HG03575 (cell line): Measurements from ENCODE around the gene ZNF436.
"Not testable (repeated sequence)": the region's sequence is repeated elsewhere in the genome, so short reads cannot be mapped to it uniquely, and the experiment has no call there.

Experiments used
- ATAC-seq: cut with Tn5 transposase; IDR thresholded peaks from one replicate; pipeline ENCODE4 v1.9.1; 2021; ENCODE audit not compliant: unreplicated experiment, insufficient number of reproducible peaks, low FRiP score; ENCODE audit errors: extremely low read depth

Gene ZNF436

DNA sequence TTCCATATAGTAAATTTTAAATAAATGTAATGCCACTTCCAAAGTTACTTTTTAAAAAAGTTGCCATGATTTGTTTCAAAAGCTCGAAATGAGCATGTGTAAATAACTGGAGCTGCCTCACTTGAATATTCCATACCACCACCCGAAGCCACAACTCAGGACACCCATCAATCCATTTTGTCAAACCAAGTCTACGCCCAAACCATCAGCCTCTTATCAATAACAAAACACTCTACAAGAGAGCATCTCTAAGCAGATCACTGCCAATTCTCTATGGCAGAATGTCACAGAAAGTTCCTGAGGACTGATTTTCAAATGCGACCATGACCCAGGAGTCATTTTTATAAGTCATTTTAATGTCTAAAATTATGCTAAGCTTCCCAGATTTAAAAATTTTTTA lies 30.0 kb downstream of the ZNF436 start:
- ATAC-seq = no peak

DNA sequence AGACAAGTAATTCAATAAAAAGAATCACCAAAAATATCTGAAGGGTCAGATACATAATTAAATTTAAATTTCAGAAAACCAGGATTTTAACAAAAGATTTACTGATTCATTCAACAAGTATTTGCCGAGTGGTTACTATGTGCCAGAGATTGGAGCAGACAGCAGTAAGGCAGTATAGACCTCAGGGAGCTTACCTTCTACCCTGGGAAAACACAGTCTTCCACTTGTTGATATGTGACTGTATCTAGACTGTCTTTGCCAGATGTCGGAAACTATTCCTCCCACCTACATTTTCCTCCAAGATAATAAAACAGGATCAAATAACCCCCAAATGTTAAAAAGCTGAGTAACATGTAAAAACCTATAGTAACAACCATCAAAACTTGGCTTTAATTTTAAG lies 31.8 kb downstream of the ZNF436 start:
- ATAC-seq = no peak

DNA sequence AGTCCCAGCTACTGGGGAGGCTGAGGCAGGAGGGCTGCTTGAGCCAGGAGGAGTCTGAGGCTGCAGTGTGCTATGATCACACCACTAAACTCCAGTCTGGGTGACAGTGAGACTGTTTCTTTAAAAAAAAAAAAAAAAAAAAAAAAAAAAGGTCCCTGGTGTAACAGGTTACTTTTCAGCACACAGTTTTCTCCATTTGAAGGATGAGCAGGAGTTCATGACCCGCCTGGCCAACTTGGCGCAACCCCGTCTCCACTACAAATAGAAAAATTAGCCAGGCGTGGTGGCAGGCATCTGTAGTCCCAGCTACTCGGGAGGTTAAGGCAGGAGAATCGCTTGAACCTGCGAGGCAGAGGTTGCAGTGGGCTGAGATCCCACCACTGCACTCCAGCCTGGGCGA lies 37.9 kb downstream of the ZNF436 start:
- ATAC-seq = no peak

DNA sequence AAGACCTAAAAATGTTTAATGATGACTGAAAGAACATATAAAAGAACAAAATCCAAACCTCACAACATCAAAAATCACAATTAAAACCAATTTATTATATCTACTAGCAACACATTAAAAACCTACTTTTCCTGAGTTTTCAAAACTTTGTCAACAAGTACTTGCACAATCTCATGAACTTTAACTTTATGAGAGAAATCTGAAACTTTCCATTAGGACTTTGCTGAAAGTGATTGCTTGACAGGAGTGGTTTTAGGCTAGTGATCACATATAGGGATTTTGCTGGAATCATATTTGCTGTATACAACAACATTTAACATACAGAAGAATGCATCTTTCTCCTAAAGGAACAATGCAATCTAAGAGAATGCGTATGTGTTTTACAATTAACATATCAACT lies 38.8 kb downstream of the ZNF436 start:
- no peak for ATAC-seq

- no peak for ATAC-seq
These were observed 44.2 kb downstream of the ZNF436 start for GRCh38 chr1:23325393-23325792.

DNA sequence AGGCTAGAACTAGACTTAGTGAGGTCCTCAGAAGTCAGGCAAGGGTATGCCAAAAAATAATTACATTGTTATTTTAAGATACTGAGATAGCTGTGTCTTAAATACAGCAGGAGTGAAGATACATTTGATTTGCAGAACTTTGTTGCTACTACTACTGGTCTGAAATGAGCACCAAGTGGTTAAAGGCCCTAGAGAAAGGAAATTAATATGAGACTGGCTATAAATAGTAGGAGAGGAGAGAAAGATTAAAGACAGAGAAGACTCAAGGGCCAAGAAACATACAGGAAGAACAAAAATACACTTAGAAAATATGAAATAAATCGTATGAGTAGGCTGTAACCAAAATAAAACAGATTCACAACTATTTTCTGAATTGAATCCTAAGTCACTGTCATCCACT lies 46.9 kb downstream of the ZNF436 start:
- no peak for ATAC-seq

GRCh38 chr1:23310280-23310679 lies 59.4 kb downstream of the ZNF436 start:
- not testable (repeated sequence) for ATAC-seq
